GM12892 (cell line): ENCODE data around the gene POLR3G.

Experiments used
- DNase-seq: peaks from one replicate; pipeline ENCODE4 v3.0.0; 2011; ENCODE audit not compliant: insufficient read length
- FAIRE-seq: peaks from 2 replicates; lab custom pipeline; 2011; peaks lifted over from hg19 to GRCh38; lab: Jason Lieb, UNC
- POLR2A ChIP-seq: IDR thresholded peaks from 2 replicates; pipeline ENCODE4 v1.6.1; 2011; ENCODE audit warnings: low read depth, low read length, control low read depth
- POLR2AphosphoS5 ChIP-seq: IDR thresholded peaks from 2 replicates; pipeline ENCODE4 v1.6.1; 2011; ENCODE audit warnings: low read depth, low read length, control low read depth
- TAF1 ChIP-seq: IDR thresholded peaks from 2 replicates; pipeline ENCODE4 v1.6.1; 2011; ENCODE audit warnings: low read depth, mild to moderate bottlenecking, control low read depth, low read length, borderline replicate concordance

POLR3G gene

DNA sequence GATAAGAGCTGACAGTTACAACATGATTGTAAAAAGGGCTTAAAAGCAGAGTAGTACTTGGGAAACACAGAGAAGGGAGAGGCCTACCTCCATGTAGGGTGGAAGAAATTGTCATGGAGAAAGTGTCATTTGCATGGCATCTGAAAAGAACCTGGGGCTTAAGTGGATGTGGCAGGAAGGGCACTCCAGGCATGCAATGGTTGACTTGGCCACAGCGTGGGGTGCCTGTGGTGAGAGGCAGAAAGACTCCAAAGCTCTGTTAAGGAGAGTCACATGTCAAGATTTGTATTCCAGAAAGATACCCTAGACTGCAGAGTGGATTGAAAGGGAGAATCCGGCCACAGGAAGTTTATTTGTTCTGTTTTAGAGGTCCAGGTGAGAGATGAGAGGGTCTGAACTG, 2.4 kb downstream of the POLR3G start:
- no peak for DNase-seq
- no peak for FAIRE-seq
- no peak for TF ChIP-seq TAF1

DNA sequence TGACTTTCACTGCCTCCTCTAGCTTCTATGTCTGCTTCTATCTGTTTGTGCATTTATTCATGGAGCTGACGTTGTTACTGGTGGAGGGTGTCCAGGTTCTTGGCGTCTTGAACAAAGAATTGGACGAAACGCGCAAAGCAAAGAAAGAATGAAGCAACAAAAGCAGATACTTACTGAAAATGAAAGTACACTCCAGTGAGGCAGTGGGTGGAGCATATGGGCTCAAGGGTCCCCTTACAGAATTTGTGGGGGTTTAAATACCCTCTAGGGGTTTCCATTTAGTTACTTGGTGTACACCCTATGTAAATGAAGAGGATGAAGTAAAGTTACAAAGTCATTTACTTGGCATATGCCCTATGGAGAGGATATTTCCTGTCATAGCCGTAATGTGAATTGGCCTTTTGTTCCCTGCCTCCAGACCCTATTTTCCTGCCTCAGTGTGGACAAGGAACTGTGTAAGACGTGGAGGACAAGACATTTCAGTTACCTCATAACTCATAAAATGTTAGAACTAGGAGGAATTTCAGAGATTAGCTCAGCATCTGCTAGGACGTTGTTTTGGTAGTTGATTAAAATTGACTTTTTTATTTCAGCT, 3.1 kb downstream of the POLR3G start:
- FAIRE-seq (no peak), DNase-seq (no peak)
- TF ChIP-seq POLR2AphosphoS5, result no peak
- no peak for TF ChIP-seq TAF1

DNA sequence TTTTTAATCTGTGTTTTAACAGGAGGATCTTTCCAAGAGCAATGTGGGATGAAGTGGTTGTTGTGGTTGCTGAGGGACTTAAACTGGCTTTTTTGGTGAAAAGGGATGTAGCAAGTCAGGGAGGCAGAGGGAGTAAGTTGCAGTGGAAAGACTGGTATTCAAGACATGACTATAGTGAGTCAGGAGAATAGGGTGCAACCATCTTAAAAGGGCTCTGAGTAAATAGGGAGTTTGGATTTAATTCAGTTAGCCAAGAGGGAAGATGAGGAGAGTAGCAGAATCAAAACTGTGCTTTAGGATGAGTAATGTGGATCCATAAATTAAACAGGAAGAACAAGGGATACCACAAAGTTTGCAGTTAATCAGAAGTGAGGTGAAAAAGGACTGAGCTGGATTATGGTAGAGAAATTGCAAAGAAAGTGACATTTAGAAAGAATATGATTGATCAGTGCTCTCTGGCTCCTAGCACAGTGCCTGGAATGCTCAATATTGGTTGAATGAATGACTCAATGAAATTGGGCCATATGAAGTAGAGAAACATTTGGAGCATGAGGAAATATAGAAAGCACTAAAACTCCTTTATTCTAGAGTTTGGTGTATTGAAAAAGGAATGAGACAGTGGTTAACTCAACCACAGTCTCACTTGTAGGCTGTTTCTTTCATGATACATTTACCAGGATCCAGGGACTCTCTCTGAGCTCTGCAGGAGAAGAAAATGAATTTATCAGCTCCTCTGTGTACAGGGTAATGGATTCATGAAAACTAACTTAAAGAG, 5.1 kb downstream of the POLR3G start:
- FAIRE-seq (no peak), DNase-seq (no peak)
- TF ChIP-seq TAF1 (no peak), POLR2A (no peak), POLR2AphosphoS5 (no peak)

DNA sequence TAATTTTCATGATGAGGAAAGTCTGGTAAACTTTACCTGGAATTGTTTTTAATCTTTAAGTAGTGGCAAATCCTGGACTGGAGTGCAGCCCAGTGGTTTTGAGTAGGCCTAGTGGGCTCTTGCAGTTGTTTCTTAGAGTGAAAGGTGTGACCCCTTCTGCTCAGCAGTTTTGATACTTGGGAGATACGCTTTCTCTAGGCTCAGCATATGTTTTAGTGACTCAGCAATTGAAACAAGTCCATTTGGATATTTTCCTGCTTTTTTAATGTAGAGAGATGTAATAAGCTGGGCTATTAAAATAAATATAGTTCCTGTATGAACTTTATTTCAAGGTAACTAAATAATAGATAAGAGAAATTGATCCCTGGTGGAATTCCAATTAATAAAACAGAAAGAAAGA, 6.0 kb downstream of the POLR3G start:
- TF ChIP-seq POLR2A (no peak), POLR2AphosphoS5 (no peak), TAF1 (no peak)
- no peak for FAIRE-seq
- DNase-seq, result no peak

DNA sequence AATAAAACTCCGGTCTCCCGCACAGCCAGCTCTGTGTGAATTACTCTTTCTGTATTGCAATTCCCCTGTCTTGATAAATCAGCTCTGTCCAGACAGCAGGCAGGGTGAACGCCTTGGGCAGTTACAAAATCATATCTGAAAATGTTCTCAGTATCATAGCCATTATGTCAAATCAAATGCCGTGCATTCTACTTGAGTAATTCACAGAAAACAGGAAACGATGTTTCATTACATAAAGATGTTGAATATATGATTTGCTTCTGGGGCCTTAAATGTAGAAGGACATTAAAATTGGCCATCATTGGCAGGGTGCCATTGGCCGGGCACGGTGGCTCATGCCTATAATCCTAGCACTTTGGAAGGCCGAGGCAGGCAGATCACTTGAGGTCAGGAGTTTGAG, 8.5 kb downstream of the POLR3G start:
- DNase-seq (no peak), FAIRE-seq (no peak)
- TF ChIP-seq POLR2AphosphoS5 (no peak), POLR2A (no peak), TAF1 (no peak)

DNA sequence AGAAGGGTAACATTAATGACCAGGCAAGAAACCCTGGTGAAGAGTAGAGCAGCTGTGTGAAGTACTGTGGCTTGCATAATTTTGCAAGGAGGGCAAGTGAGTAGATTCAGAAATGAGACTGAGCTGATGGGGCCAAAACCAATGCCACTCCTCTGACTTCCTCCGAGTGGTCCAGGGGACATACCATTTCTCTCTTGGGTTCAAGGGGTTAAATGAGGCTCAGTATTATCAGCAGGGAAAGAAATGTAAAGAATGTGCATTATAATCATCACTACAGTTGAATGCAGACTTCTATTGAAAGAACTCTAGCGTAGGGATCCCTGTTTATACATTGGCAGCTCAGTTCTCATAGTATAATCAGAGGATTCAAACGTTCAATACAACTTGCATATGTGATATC, 9.9 kb downstream of the POLR3G start:
- DNase-seq, result no peak
- TF ChIP-seq POLR2AphosphoS5, result no peak
- FAIRE-seq, result no peak

DNA sequence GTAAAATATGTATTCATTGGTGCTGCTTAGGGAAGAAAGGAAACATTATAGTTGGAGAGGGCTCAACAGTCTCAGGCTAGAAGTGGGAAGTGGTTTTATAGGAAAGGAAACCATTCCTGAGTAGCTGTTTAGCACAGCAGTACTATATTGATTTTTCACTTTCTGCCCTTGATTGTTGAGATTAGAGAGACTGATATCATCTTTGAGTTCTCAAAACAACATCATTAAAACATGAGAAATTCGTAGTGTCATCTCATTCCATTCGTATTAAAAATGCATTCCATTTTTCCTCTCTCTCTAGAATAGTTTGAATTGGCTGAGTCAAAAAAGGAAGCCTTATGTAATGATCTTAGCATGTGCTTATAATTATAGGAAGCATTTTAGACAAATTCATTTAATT, 14.1 kb downstream of the POLR3G start:
- FAIRE-seq (no peak), DNase-seq (no peak)
- TF ChIP-seq TAF1 (no peak), POLR2AphosphoS5 (no peak), POLR2A (no peak)

DNA sequence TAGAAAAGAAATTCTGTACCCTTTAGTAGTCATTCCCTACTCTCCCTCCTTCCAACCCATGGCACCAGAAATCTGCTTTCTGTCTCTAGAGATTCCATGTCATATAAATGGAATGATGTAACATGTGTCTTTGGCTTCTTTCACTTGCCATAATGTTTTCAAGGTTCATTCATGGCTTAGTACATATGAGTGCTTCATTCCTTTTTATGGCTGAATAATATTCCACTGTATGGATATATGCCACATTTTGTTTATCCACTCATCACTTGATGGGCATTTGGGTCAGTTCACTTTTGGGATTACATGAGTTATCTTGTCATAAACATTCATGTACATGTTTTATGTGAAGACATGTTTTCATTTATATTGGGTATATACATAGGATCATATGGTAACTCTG, 19.4 kb downstream of the POLR3G start:
- FAIRE-seq (no peak), DNase-seq (no peak)
- TF ChIP-seq POLR2A (no peak), TAF1 (no peak), POLR2AphosphoS5 (no peak)

DNA sequence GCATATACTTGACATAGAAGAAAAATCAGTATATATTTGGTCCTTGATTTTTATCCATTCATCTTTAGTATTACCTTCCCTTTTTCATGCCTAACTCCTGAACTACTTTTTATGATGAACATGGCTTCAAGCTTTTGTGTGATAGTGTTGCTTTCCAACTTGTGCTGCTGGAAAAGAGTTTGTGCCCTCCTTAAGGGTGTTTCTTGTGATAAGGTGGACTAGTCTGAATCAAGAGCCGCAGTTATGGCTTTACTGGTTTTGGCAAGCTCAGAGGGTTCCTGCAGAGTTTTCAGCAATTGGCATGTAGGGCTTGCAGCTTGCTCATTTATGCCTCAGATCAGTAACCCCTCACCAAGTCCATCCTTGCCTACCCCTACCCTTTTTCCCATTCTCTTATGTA, 20.5 kb downstream of the POLR3G start:
- no peak for TF ChIP-seq POLR2A
- no peak for TF ChIP-seq POLR2AphosphoS5
- no peak for TF ChIP-seq TAF1
- DNase-seq (no peak), FAIRE-seq (no peak)

DNA sequence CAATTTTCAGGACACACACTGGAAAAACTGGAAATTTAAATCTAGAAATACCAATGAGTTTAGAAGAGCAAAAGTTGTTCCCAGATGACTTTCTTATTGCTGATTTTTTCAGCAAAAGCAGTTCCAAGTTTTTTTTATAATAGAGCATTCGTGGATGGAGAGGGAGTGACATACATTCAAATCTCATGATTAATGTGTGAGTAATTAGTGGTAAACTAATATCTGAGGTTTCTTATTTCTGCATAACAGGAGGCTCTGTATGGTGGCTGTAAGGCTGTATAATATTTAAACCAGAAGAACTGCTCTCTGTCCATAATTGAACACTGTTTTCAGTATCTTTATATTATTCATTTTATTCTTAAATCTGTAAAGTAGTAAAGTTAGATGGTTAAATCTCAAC, 28.9 kb downstream of the POLR3G start:
- DNase-seq (no peak), FAIRE-seq (no peak)

DNA sequence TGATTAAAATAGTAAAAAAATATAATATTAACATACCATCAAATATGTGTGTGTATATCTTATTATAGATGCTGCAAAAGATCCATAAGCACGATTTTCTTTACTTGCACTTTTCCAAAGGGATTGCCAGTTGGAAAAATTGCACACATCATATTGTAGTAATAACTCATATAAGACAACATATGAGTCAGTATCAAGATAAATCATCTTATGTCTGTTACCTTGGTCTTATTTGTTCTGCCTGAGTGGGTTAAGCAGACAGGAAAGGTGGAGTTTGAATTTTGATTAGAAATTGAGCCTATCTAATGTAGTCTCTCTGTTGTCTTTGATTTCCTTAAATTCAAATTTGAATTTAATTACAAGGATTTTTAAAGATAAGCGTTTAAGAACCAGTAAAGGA, 30.1 kb downstream of the POLR3G start:
- TF ChIP-seq POLR2AphosphoS5, result no peak
- TF ChIP-seq TAF1, result no peak
- no peak for TF ChIP-seq POLR2A
- FAIRE-seq, result no peak
- no peak for DNase-seq

More for the DNA sequence above, 28.9 kb downstream of the POLR3G start:
- TF ChIP-seq POLR2A (no peak), POLR2AphosphoS5 (no peak), TAF1 (no peak)

DNA sequence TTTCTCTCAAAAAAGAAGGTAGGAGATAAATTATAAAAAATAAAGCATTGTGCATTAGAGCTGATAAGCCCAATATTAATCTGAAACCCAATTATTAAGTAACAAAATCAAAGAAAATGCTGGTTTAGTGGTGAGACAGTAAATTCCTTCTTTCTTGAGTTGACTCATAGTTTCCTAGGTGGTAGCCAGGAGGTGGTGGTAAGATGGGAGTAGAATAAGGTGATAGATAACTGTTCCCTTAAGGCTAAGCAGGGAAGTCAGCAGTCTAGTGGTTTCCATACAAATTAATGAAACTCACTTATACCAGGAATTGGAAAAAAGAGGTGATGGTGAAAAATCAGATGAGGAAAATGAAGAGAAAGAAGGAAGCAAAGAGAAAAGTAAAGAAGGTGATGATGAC, 31.6 kb downstream of the POLR3G start:
- DNase-seq (no peak), FAIRE-seq (no peak)
- TF ChIP-seq POLR2AphosphoS5 (no peak), TAF1 (no peak), POLR2A (no peak)
